ENCODE measurements around the gene RSPH3.
"Not testable (repeated sequence)": the region's sequence is repeated elsewhere in the genome, so short reads cannot be mapped to it uniquely, and the experiment has no call there.

The RSPH3 gene

DNA sequence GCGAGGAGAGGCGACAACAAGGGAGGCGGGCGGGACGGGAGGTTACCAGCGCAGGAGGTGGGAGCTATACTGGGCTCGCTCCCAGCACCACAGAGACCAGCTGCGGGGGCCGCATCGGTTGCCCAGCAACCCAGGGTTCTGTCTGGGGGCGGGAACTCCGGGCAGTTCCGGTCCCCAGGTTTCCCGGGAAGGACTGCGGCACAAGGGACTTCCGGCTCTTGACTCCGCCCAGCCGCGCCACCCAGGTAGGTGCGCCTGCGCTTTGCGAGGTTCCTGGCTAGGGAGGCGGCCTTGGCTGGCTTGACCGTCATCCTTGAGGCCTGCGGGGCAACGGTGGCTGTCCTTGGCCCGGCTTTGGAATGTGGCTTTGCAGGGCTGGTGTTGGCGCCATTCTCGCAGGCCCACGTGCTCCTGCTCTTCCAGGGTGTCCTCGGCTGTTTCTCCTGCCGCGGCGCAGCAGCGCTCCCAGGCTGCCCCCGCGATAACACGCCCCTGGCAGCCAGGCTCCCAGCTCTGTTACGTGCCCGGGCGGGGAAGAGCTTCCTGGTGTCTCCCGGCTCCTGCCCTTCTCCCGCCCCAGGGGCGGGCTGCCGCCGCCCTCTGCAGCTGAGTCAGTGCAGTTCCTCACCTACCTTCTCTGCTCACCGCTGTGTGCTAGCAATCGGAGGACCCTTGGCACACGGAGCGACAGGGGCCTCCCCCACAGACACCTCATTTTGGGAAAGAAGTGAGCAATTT, at the start of gene RSPH3:
Gene RSPH3 (minus strand): TSS at position 537 of the 738 bp plus-strand sequence. CDS start 652 bp downstream, outside the sequence.
- peak; percentile 99 for DNase-seq

DNA sequence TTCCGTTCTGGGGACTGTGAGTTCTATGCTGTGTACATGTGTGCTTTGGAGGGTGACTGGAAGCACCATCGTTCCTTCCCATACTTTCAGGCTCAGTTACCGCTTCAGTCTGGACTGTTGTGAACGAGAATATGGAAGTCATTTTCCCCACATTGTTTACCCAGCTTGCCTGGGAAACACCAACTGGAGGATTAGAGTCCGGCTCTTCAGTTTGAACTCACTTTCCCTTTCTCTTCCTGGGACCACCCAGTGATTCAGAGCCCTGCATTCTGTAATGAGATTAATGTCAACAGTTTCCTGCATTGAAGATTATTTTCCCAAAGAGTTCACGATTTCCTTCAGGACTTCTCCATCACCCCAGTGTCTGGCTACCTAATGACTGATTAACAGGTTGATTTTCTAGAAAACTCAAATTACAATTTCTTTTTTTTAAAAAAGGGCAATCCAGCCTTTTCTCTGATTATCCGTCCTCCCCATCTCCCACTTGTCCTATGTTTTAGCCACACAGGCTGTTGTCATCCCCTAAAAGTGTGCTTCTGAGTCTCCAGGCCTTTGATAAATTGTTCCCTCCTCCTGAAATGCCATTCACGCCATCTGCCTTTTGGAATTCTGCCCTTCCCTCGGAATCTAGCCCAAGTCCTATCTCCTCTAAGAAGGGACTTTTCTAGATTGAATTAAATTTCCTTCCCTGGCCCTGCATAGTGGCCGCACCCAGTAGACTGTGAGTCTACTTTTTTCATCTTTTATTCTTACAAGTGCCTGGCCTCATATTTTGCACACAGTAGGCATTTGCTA, 48.1 kb upstream of the RSPH3 start:
- DNase-seq, result no peak

- no peak for DNase-seq
These were observed 45.8 kb upstream of the RSPH3 start for GRCh38 chr6:159045801-159046200.

- DNase-seq, result no peak
These were observed 45.1 kb upstream of the RSPH3 start, which contains the start of gene TAGAP for GRCh38 chr6:159044899-159045727. Gene TAGAP (minus strand): TSS chr6:159044991. CDS start chr6:159044146, 845 bp downstream.

DNA sequence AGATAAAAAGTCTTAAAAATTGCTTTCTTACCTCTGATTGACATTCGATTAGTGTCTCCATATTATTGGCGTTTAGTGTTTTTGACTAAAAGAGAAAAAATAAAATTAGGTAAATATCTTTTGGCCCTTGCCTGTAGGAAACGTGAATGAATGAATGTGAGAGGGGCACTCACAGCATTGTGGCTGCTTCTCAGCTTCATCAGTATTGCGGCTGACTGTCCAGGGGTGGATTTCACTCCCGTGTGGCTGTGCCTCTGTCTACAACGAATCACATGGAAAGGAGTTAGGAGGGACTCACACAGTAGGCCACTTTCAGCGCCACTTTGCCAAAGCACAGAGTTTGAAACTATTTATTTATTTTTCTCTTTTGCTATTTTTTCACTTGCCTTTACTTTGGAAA, 43.9 kb upstream of the RSPH3 start:
- DNase-seq, result no peak

DNA sequence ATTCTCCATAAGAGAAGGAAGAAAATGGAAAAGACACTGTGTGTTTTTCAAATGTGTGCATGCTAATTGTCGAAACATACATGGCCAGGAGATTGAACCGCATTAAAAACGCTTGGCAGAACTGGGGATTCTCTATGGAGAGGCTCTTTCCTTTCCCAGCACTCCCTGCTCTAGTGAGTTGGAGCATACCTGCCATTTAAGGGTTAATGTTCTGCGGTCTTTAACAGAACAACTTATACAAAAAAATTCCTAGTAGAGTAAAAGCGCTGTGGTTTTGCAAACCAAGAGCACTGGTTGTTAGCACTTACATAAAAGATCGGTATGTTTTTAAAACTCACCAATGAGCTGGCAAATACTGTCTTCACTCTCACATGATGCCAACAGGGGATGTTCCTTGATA, 43.2 kb upstream of the RSPH3 start:
- no peak for DNase-seq

- no peak for DNase-seq
These were observed 42.8 kb upstream of the RSPH3 start for GRCh38 chr6:159042826-159043181.

GRCh38 chr6:159042003-159042825, 42.2 kb upstream of the RSPH3 start:
- peak; percentile 88 for DNase-seq

- DNase-seq, result no peak
These were observed 41.2 kb upstream of the RSPH3 start for GRCh38 chr6:159041181-159041580.

DNA sequence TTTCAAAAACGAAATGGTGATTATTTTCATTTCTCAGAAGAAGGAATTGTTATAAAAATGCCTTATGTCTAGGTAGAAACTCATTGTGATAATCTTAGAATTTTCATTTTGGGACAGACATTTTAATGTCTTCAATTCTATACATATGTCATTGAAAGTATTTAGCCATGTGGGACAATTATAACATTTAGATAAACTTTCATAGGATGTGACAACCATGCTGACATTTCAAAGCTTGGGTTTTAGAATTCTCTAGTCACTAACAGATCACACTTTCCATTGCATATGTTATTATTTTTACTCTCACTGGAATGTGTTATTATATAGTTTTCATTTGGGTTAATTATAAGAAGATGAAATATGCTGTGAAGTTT, 39.9 kb upstream of the RSPH3 start:
- DNase-seq, result no peak

DNA sequence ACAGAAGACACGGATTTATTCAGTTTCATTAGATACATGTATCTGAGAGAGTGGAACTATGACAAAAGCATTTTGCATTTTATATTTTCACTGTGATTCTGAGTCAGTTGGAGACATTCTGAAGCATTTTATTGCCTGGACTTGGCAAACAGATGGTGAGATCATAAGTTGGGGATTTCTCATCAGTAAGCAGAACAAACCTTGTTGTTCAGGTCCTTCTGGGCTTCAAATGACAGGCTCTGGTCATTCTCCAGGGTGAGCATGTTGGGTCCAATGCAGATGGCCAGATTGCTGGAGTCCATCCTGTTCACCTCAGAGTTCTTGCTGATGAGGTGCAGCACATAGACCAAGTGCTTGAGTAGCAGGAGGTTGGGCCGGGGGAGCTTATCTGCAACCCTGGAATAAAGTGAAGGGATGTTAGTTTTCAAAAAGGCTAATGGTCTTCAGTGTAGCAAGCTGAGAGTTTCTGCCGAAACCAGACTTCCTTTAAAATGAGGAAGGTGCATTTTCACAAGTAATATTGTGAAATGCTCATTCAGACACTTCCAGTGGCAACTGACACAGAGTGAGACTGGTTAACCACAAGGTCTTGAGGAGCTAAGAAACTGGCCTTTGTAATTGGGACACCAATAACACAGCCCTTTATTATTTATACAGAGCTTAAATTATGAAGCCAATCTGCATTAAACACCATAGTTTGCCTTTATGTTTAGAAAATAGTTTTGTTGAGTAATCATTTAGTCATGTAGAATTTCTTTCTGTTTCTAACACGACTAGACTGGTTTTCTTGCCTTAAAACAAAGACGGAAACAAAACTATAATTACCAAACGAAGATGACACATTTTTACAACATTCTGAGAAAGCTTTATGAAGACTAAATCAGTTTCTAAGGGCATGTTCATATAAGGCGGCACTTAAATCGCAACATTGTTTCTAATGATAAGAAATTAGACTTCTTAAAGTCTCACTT, 39.2 kb upstream of the RSPH3 start:
- no peak for DNase-seq

DNA sequence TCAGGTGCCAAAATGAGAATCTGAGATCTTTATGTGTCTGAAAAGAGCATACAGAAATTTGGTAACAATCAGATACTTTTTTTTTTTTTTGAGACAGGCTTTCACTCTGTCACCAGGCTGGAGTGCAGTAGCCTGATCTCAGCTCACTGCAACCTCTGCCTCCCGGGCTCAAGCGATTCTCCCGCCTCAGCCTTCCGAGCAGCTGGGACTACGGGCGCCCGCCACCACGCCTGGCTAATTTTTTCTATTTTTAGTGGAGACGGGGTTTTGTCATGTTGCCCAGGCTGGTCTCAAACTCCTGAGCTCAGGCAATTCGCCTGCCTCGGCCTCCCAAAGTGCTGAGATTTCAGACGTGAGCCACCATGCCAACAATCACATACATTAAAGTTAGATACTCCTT, 38.3 kb upstream of the RSPH3 start:
- DNase-seq, result not testable (repeated sequence)

DNA sequence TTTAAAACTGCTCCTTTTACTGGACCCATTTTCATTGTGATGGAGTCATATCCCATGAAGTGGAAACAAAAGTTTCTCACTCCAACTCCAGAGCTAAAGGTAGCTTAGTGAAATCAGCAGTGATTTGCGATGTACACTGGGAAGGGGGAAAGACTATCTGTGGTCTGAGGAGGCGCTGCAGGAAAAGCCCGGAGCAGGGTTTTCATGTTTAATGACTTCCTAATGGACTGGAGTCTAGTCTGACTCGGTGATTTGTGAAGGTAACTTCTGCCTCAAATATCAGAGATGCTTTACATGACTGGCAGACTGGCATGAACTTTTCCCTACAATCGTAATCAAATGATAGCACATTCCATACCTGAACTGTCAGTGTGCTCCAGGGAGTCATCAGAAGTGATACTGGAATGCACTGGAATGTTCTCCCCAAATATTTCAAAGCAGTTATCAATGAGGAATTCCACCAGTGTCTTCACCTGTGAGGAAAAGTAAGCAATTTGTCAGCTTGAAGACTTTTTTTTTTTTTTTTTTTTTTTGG, 37.8 kb upstream of the RSPH3 start:
- DNase-seq, result no peak

DNA sequence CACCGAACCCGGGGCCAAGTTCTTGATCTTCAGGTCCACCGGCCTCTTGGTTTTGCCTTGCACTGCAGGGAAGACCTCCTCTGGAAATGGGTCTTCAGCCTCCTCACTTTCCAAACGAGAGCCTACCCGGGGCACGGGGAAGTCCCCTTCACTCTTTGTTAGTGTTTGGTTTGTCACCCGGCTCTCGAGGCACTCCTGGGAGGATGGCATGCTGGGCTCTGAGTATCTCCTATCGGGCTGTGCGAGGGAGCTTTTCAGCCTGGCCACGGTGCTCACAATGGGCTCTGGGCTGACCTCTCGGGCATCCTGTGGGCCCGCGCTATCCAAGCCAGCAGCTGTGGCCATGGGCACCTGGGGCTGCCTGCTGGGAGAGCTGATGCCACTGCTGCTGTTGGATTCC, 36.7 kb upstream of the RSPH3 start:
- no peak for DNase-seq

DNA sequence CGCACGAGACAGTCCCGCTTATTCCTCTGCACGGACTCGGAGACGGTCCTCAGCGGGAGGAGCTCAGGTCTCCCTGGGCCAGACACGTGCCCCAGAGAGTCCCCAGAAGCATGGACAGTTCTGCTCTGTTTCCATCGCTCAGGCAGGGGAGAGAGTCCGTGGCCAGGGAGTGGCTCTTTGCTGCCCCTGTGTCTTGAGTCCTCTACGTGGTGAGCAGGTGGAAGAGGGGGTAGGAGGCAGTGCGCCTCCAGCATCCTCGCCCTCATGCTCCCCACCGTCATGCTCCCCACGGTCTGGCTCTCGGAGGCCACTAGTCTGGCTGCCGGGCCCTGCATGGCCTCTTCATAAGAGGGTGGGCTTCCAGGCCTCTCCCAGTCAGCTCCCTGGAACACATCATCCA, 35.9 kb upstream of the RSPH3 start:
- DNase-seq, result no peak

DNA sequence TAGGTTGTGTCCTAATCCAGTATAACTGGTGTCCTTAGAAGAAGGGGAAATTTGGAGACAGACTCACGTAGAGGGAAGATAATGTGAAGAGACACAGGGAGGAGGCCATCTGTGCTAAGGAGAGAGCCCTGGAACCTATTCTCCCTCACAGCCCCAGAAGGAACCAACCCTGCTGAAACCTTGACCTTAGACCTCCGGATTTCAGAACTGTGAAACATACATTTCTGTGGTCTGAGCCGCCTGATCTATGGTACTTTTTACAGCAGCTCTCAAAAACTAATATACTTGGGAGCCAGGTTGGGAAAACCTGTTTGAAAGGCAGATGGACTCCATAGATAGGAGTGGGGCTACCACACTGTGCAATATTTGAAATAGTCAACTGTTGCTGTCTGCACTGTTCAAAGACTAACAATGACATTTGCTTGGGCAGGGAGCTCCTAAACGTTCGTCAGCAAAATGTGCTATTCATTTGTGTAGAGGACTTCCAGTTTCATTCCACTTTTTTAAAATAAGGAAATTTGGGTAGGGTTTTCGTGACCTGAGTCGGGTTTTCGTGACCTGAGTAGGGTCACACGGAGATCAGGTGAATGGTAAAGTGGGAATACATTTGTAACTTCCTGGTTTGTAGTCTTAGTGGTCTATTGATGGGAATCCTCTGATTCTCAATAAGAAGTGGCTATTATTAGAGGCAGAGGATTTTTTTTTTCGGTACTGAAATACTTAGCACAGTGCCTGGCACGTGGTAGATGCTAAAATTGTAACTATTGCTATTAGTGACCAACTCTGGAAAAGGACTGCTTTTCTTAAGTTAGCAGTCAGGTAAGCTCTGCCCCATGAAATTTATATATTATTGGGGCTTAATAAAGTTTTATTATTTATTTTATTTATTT, 33.4 kb upstream of the RSPH3 start:
- DNase-seq, result no peak

- no peak for DNase-seq
These were observed 31.8 kb upstream of the RSPH3 start for GRCh38 chr6:159031846-159032245.

DNA sequence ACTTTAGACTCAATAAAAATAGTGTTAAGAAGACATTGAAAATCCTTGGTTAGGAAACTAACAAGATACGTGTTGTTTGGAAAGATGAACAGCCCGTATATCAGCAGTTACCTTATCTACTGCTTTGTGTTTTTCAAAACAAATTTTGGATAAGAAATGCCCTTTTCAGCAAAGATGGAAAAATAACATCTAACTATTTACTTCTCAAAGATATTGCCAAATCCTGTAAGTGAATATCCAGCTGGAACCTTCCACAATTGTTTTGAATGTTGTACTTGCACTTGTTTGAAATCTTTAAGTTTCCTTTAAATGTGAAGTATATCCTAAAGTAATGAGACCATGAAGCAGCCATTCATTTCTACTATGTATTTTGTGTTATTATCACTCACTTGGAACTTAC, 30.2 kb upstream of the RSPH3 start:
- DNase-seq, result no peak

DNA sequence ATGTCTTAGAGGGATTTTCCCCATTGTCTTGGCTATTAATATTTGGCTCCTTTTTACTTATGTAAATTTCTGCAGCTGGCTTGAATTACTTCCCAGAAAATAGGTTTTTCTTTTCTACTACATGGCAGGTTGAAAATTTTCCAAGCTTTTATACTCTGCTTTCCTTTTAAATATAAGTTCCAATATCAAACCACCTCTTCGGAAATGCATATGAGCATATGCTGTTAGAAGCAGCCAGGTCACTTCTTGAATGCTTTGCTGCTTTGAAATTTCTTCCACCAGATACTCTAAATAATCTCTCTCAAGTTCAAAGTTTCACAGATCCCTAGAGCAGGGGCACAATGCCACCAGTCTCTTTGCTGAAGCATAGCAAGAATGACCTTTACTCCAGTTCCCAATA, 25.2 kb upstream of the RSPH3 start:
- DNase-seq, result not testable (repeated sequence)

- no peak for DNase-seq
These were observed 23.9 kb upstream of the RSPH3 start for GRCh38 chr6:159023893-159024292.
